PC-3 (cell line): Measurements from ENCODE around the gene GRIN2A.

ENCODE experiments used
- EZH2 ChIP-seq: fragments of 300-600 bp; sonication (generic); IDR thresholded peaks from one replicate; pipeline ENCODE4 v1.6.1; 2017; ENCODE audit warnings: antibody characterized with exemption, mild to moderate bottlenecking, low read length; ENCODE audit not compliant: unreplicated experiment
- EZH2phosphoT487 ChIP-seq: fragments of 300-600 bp; sonication (generic); IDR thresholded peaks from 2 replicates; pipeline ENCODE4 v1.6.1; 2018; ENCODE audit warnings: mild to moderate bottlenecking, antibody characterized with exemption, low read length, borderline replicate concordance
- TF ChIP-seq, protein P1 (sequence below): fragments of 300-600 bp; sonication (generic); conservative IDR thresholded peaks from 2 replicates; pipeline ENCODE4 v1.5.1; 2017; ENCODE audit warnings: antibody characterized with exemption, low read depth, mild to moderate bottlenecking, low read length

DNA sequence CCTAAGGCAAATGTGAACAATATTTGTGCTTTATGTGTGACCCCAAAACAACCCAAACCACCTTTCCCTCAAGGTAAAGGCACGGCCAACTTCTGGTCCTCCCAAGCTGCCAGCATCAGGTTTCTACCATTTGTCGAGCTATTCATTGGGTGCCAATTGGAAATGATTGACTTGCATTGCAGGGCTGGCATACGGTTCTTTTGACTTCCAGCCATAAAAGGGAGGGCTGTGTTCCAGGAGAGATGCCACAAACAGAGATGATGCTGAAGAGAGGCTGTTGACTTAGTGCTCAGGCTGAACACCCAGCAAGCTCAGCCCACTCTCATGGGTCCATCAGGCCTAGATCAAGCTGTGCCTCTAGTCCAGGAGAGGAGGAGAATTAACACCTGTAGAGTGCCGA, 252.4 kb downstream of the GRIN2A start:
- TF ChIP-seq, protein P1, sequence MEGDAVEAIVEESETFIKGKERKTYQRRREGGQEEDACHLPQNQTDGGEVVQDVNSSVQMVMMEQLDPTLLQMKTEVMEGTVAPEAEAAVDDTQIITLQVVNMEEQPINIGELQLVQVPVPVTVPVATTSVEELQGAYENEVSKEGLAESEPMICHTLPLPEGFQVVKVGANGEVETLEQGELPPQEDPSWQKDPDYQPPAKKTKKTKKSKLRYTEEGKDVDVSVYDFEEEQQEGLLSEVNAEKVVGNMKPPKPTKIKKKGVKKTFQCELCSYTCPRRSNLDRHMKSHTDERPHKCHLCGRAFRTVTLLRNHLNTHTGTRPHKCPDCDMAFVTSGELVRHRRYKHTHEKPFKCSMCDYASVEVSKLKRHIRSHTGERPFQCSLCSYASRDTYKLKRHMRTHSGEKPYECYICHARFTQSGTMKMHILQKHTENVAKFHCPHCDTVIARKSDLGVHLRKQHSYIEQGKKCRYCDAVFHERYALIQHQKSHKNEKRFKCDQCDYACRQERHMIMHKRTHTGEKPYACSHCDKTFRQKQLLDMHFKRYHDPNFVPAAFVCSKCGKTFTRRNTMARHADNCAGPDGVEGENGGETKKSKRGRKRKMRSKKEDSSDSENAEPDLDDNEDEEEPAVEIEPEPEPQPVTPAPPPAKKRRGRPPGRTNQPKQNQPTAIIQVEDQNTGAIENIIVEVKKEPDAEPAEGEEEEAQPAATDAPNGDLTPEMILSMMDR: no peak
- TF ChIP-seq EZH2phosphoT487 (no peak), EZH2 (no peak)
